HL-60 (cell line): ENCODE measurements around the gene OVCH2.
A peak's percentile ranks its signal among the peaks of the same experiment; 100 is the strongest.

Experiments
- CTCF ChIP-seq: IDR thresholded peaks from one replicate; pipeline ENCODE4 v1.5.1; 2011; ENCODE audit warnings: low read length, control low read depth, inconsistent platforms; ENCODE audit not compliant: insufficient read depth
- GABPA ChIP-seq: IDR thresholded peaks from 2 replicates; pipeline ENCODE4 v1.6.1; 2012; ENCODE audit warnings: low read depth

GRCh38 chr11:7665473-7666291 lies 40.6 kb downstream of the OVCH2 start:
- TF ChIP-seq CTCF = peak; percentile 87
- no peak for TF ChIP-seq GABPA
